Right hindlimb (tissue), 1 donor: ENCODE data around the gene DNAJC27.
"Not testable (repeated sequence)": the region's sequence is repeated elsewhere in the genome, so short reads cannot be mapped to it uniquely, and the experiment has no call there.

Experiments
- DNase-seq: peaks from one replicate; pipeline ENCODE4 v3.0.0-alpha.2; 2018

The DNAJC27 gene

GRCh38 chr2:24971536-24972314 lies at the start of gene DNAJC27:
TSS of gene DNAJC27 (minus strand) at chr2:24971955. CDS start at chr2:24971904, 51 bp downstream.
- DNase-seq = peak; percentile 99

DNA sequence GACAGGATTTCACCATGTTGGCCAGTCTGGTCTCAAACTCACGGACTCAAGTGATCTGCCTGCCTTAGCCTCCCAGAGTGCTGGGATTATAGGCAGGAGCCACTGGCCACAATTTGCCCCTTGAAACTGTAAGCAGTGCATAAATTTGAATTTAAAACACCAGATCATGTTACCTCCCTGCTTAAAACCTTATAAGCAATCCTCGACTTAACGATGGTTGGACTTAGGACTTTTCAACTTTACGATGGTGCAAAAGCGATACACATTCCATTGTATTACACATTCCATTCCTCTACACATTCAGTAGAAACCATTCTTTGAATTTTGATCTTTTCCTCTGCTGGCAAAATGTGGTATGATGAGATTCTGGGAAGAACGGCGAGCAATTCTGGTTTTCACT lies 46.9 kb upstream of the DNAJC27 start:
- no peak for DNase-seq

DNA sequence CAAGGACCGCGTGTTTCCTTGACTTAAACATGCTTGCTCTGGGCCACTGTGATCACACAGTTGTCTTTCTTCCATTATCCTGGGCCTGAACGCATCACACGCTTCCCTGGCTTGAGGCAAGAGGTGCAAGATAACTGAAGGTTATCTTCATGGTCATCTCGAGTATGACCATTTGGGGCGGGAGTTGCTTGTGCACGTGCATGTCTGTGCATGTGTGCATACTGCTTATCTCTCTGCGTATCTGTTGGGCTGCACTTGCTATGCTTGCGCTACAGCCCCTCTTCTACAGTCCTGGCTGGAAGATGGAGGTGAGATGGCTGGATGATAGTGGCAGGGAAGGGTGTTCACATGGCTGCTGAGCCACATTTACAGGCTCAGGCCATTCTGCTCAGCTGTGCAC lies 42.9 kb upstream of the DNAJC27 start:
- no peak for DNase-seq

DNA sequence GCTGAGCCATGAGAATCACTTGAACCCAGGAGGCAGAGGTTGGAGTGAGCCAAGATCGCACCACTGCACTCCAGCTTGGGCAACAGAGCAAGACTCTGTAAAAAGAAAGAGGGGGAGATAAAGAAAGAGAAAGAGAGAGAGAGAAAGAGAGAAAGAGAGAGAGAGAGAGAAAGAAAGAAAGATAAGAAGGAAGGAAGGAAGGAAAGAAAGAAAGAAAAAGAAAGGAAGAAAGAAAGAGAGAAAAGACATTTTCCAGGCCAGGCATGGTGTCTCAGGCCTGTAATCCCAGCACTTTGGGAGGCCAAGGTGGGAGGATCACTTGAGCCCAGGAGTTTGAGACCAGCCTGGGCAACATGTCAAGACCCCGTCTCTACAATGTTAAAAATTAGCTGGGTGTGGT lies 39.6 kb upstream of the DNAJC27 start:
- not testable (repeated sequence) for DNase-seq

- no peak for DNase-seq
These were observed 38.2 kb upstream of the DNAJC27 start for GRCh38 chr2:25009954-25010353.

DNA sequence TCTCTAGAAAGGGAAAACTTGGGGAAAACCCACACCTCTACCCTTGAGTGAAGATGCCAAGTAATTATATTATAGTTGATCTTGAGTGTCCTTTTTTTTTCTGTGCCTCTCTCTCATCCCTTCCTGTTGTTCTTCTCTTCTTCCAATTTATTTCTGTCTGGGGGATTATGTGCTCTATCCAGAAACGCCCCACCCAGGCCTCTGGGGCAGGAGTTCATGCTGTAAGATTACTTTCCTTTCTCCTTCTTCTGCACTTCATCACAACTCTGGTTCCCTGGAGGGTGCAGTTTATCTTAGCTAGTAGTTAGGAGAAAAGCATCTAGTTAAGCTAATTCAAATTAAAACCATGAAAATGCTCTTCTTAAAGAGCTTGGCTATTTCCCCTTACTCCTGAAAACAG lies 30.3 kb upstream of the DNAJC27 start:
- no peak for DNase-seq

DNA sequence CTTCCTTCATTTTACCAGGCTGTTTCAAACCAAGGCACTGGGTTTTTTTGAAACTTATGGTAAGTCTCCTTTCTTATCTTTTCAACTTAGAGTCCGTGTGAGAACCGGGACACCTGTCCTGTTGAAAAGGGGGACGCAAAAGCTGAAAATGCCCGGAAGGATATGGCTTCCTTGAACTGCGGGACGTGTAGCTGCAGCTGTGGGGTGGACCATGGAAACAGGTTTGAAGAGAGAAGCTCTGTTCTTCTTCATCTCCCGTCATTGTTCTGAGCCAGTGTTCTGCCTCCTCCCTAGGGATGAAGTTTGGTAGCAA lies 29.5 kb upstream of the DNAJC27 start:
- no peak for DNase-seq

DNA sequence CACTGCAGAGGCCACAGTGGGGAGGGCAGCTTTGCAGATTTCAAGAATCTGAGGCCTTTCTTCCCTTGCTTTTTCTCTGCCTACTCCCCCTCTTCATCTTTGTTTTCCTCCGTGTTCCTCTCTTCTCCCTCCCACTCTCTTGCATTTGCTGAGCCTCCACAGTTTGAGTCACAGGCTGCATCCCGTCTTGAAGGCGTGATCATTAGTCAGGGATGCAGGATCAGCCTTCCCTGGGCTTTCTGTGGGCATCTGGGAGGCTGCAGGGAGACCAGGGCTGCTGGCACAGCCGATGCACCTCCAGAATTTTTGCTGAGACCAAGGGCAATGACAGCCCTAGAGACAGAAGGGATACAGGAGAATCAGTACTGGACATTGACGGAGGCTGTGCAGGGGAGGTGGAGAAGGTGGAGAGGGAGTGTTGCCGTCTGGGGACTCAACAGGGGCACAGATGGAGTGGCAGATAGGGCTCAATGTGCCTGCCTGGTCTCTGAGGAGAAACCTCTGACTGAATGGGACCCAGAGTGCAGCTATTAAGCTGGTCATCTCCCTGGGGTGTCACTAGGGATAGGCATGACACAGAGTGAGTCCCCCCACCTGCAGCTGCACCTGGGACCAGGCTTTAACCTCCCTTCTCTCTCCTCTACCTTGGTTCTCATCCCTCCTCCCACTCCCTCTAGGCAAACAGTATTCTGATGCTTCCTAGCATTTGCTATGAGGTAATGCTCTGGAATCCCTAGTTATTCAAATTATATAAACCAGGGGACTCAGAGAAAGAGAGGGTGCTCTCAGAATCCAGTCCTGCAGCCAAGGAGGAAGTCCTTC lies 29.0 kb upstream of the DNAJC27 start:
- DNase-seq = no peak

- DNase-seq = no peak
These were observed 28.3 kb upstream of the DNAJC27 start for GRCh38 chr2:25000036-25000435.

GRCh38 chr2:24999097-24999496 lies 27.3 kb upstream of the DNAJC27 start:
- not testable (repeated sequence) for DNase-seq

DNA sequence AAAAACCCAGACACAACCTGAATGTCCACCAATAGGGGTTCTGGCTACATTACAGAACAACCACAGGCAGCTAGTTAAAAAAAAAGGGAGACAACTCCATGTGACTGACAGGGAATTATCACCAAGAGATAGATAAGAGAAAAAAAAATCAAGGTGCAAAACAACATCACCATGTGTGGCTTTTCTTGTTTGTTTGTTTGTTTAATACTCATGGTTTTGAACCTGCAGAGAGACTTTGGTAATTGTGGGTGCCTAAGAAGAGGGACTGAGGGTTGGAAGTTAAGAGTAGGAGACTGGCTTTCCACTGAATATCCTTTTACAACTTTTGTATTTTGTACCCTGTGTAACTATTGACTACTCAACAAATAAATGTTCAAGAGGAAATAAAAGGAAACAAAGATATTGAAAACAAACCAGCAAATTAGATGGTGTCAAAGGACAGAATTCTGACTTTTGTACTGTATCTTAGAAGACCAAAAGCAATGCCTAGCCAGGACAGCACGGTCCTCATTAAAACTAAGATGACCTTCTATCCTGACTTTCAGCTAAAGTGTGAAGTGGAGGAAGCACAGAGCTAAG lies 22.5 kb upstream of the DNAJC27 start:
- DNase-seq = no peak

DNA sequence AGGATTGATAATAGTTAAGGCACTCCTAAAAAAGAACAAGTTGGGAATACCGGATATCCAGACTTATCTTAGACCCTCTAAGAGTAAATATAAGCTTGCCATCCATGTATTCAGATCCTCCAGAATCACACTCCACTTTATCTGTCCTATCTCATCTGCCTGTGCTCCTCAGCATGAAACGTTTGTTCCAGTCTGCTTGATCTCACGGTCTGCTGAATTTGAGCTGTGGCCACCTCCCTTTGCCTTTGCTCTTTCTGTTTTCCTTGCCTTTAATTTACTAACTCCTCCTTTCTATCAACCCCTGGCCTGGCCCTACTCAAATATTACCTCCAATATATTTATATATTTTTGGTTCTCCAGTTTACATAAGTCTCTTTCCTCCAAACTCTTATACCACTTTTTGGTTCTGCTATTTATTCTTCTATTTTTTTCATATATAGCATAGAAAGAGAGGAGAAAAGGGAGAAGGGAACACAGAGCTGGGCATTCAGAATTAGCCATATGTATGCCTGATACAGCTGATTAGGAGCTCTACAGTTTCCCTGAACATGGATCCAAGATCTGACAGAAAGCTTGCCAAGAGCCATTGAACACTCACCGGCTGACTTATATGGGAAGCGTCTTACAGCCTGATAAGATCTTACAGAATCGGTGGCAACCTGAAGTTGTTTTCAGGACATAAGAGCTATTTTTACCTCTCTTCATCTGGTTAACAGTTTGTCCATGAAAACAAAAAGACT lies 21.8 kb upstream of the DNAJC27 start:
- no peak for DNase-seq

GRCh38 chr2:24986372-24986771 lies 14.6 kb upstream of the DNAJC27 start:
- no peak for DNase-seq

GRCh38 chr2:24985511-24985910 lies 13.8 kb upstream of the DNAJC27 start:
- DNase-seq = no peak

DNA sequence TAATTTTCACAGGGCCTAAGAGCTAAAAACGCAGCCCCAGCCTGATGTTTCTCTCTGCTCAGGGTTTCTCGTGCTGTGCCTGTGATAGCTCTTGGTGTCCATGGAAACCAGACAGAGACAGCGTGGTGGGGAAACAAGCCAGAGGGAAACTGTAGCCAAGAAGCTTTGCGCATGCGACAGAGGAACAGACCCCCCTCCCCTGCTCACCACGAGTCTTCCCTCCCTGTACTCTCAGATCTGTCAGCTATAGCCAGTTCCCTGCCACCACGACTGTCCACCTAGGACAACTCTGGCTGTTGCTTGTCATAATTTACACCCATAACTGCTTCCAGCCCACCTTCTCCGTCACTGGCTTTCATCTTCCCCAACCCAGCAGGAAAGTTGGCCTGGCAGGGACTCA lies 13.2 kb upstream of the DNAJC27 start:
- peak; percentile 94 for DNase-seq

DNA sequence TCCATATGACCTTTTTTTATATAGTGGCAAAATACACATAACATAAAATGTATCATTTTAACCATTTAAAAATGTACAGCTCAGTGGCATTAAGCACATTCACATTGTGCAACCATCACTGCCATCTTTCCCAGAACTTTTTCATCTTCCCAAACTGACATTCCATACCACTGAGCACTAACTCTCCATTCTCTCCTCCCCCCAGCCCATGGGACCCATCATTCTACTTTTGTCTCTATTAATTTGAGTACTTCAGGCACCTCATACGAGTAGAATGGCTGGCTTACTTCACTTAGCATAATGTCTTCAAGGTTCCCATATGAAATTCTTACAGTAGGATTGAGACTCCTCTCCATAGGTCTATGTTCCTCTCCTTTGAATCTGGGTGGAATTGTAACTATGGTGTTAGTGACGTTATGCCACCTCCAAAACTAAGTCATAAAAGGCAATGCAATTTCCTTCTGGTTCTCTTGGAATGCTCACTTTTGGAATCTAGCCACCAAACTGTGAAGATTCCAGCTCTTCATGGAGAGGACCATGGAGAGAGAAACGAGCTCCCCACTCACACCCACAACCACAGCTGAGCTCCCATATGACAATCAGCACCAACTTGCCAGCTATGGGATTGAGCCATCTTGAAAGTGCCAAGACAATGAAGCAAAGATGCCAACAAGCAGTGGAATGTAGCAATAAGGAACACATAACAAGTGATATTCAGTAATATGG lies 9.8 kb upstream of the DNAJC27 start:
- DNase-seq = no peak

GRCh38 chr2:24978661-24979060 lies 6.9 kb upstream of the DNAJC27 start:
- no peak for DNase-seq

DNA sequence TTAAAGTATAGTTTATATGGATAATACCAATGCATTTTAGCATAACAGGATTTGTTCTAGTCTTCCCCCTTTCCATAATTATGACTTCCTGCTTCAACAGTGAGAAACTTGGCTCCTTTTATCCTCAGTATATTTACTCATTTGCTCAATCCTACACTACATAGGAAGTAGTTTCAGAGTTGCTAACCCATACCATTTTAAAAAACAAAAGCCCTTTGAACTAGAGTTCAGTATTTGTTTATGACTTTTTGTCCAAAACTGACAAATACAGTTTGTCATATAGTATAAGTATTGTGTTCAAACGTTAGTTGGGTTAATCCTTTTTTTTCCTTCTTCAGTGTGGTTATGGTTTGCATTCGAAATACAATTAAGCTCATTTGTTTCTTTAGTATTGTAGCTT lies 5.9 kb upstream of the DNAJC27 start:
- no peak for DNase-seq

DNA sequence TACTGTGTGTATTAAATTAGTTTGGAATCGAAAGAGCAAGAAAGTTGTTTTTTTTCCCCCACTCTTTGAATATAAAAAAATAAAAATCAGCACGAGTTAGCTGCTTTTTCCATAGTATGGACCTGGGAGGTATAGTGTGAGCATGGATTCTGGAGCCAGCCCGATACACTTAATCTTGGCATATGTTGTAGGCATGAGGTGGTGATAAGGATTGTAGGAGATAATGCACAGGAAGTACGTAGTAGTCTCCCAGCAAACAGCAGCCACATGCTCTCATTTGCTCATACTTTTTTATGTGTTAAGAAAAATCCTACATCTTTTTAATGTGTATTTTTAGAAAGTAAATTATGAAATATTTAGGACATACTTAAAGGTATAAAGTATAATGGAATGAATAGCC lies 2.1 kb upstream of the DNAJC27 start:
- DNase-seq = no peak

- DNase-seq = peak; percentile 53
These were observed 683 bp upstream of the DNAJC27 start for GRCh38 chr2:24972315-24972961.

GRCh38 chr2:24971286-24971535 lies 544 bp downstream of the DNAJC27 start:
- no peak for DNase-seq
